ENCODE measurements around the gene ZNF396.

The ZNF396 gene

GRCh38 chr18:35343936-35344735, 33.0 kb downstream of the ZNF396 start, which contains the start of gene ZNF24:
Gene ZNF24, minus strand, starts transcription at chr18:35344420. Its CDS starts 3,770 bp downstream, at chr18:35340650.
- peak within 1 kb of the TSS; percentile 88 for H3K4me3 ChIP-seq (ENCODE audit: low read length)
- TF ChIP-seq, protein P1, sequence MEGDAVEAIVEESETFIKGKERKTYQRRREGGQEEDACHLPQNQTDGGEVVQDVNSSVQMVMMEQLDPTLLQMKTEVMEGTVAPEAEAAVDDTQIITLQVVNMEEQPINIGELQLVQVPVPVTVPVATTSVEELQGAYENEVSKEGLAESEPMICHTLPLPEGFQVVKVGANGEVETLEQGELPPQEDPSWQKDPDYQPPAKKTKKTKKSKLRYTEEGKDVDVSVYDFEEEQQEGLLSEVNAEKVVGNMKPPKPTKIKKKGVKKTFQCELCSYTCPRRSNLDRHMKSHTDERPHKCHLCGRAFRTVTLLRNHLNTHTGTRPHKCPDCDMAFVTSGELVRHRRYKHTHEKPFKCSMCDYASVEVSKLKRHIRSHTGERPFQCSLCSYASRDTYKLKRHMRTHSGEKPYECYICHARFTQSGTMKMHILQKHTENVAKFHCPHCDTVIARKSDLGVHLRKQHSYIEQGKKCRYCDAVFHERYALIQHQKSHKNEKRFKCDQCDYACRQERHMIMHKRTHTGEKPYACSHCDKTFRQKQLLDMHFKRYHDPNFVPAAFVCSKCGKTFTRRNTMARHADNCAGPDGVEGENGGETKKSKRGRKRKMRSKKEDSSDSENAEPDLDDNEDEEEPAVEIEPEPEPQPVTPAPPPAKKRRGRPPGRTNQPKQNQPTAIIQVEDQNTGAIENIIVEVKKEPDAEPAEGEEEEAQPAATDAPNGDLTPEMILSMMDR (conservative IDR thresholded peaks at IDR 0.05; ENCODE audit: low read depth, low read length): no peak
- DNase-seq (ENCODE audit: low read depth): peak; percentile 65

GRCh38 chr18:35343488-35343935, 33.6 kb downstream of the ZNF396 start:
- DNase-seq (ENCODE audit: low read depth): no peak
- H3K4me3 ChIP-seq (ENCODE audit: low read length): peak overlapping the region; percentile 88
- TF ChIP-seq, protein P1 (conservative IDR thresholded peaks at IDR 0.05; ENCODE audit: low read depth, low read length): no peak

- H3K4me3 ChIP-seq (ENCODE audit: low read length): no peak overlapping the region
- TF ChIP-seq, protein P1 (conservative IDR thresholded peaks at IDR 0.05; ENCODE audit: low read depth, low read length): no peak
- DNase-seq (ENCODE audit: low read depth): no peak
Observed at GRCh38 chr18:35337286-35337685, 39.9 kb downstream of the ZNF396 start.

DNA sequence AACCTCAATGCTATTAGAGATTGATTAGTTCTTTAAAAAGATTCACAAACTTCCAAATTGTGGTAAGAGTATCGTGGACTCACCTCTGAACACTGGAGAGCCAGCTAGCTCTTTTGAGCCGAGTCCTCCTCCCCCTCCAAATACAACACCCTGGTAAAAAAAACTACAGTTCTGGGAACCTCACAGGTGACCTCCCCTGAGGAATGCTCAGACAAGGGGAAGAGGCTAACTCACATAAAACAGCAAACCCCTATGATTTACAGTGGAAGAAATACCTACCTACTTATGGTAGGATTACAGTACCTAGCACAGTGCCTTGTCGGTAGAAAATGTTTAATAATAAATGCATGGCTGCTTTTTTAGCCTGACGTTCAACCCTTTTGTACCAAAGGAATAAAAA, 41.3 kb downstream of the ZNF396 start:
- TF ChIP-seq, protein P1 (conservative IDR thresholded peaks at IDR 0.05; ENCODE audit: low read depth, low read length): no peak
- no peak overlapping the region for H3K4me3 ChIP-seq (ENCODE audit: low read length)
- no peak for DNase-seq (ENCODE audit: low read depth)

DNA sequence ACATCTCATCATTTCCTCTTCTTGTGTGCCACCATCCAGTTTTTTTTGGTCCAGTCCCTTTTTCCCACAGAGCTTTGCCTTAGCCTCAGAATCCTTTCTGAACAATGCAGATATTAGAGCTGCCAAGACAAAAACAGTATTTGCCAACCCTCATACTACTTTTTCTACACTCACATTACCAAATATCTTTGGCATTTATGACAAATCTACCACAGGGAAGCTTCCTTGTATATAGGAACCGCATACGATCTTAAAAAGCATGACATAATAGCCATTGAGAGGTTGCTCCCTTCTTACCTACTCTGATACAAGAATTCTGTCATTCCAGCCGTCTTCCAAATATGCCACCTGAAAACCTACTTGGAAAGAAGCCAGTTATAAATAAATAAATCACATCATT, 42.3 kb downstream of the ZNF396 start:
- no peak for DNase-seq (ENCODE audit: low read depth)
- no peak overlapping the region for H3K4me3 ChIP-seq (ENCODE audit: low read length)
- TF ChIP-seq, protein P1 (conservative IDR thresholded peaks at IDR 0.05; ENCODE audit: low read depth, low read length): no peak

DNA sequence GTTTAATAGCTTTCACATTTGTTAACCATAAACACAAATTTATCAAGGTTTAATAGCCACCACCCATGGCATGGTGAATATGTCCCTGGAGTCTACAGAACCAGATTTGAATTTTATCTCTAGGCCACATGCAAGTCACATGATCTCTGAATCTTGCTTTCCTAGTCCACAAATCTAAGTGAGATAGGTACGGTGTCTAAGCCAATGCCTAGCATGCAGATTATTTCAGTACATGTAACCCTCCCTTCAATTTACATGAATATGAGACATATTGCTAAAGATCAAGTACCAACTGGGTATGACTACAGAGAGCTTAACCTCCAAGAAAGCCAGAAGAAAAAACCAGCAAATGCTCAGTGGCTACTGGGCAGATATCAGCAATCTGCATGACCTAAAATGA, 42.9 kb downstream of the ZNF396 start:
- no peak for DNase-seq (ENCODE audit: low read depth)

More for the DNA sequence above, 42.9 kb downstream of the ZNF396 start:
- H3K4me3 ChIP-seq (ENCODE audit: low read length): no peak overlapping the region
- TF ChIP-seq, protein P1 (conservative IDR thresholded peaks at IDR 0.05; ENCODE audit: low read depth, low read length): no peak
